ENCODE data around the gene GSK3A. TPM values are rescaled to one million over a fixed set of nuclear protein-coding genes. Genes with fewer than 3 reads are reported as not detected.
A peak's percentile ranks its signal among the peaks of the same experiment; 100 is the strongest.

GSK3A gene
- total and polyA plus RNA-seq, 9 of the 15 experiments (the other 6 are each of a cell fraction or from before 2014, with no cell fraction given): 0.62 to 90.7 (median 33.3) TPM

GRCh38 chr19:42277821-42278451 lies 35.5 kb upstream of the GSK3A start (continued):
- TF ChIP-seq ATF3 (IDR thresholded peaks at IDR 0.05) (no peak), ATF3 (CRISPR knock-in tag; conservative IDR thresholded peaks at IDR 0.05) (no peak), SUPT5H (IDR thresholded peaks at IDR 0.05) (no peak), GTF2A2 (tag; IDR thresholded peaks at IDR 0.05) (no peak), TAF1 (IDR thresholded peaks at IDR 0.05; ENCODE audit: control insufficient read depth, extremely low read depth, insufficient read depth, low read length, severe bottlenecking) (no peak), KDM2B (CRISPR knock-in tag; IDR thresholded peaks at IDR 0.05) (no peak)

- Histone ChIP-seq H3K4me3 (no peak overlapping the region), H3K9me1 (ENCODE audit: control insufficient read depth, insufficient read depth, low read length) (no peaks in the 10 kb centered on the region), H3K4me2 (ENCODE audit: insufficient read depth, low read length) (no peak overlapping the region), H2AFZ (ENCODE audit: low read depth, low read length) (no peak overlapping the region), H3K27ac (ENCODE audit: extremely low read depth, low read depth, low read length) (no peak overlapping the region), H3K4me1 (replicated peaks in 1 of 2; ENCODE audit: control insufficient read depth in 2 of 2, insufficient read depth in 2 of 2, low read length in 2 of 2) (peaks cover 17 to 64% of the 10 kb centered on the region in 2 experiments), H3K79me2 (ENCODE audit: control insufficient read depth, insufficient read depth, low read length) (peaks cover 39% of the 10 kb centered on the region), H3K9me3 (replicated peaks; ENCODE audit: control insufficient read depth, insufficient read depth, low read depth, low read length) (no peaks in the 10 kb centered on the region), H4K20me1 (replicated peaks; ENCODE audit: control insufficient read depth, insufficient read depth, low read length) (no peaks in the 10 kb centered on the region), H3K27me3 (ENCODE audit: control insufficient read depth in 2 of 2, insufficient read depth in 2 of 2, low read length in 2 of 2) (no peaks in the 10 kb centered on the region), H3K36me3 (ENCODE audit: control insufficient read depth, insufficient read depth, low read length) (peaks cover 51% of the 10 kb centered on the region), H3K9ac (ENCODE audit: insufficient read depth in 1 of 2, low read depth in 2 of 2, low read length in 2 of 2) (peak overlapping the region in 1 of 2 experiments; percentile 57; a peak in 1 of 4 replicates)
- ATAC-seq (no peak), DNase-seq (ENCODE audit: extremely low read depth in 1 of 4, low spot score in 3 of 4) (no peak), FAIRE-seq (no peak)
- CTCF ChIA-PET (ENCODE audit: low intra/inter-chr PET ratio): no interaction called here
- in situ Hi-C loops (cut with MboI) (no loop called here), intact Hi-C loops (cut with micrococcal nuclease) (no loop called here)
- WGBS (ENCODE audit: insufficient coverage, low coverage, missing lambda C conversion rate): 82% methylated on average over 4 of the region's 4 CpGs
- no TSS peak for BruUV-seq (replicated peaks)
- POLR2A ChIA-PET: no interaction called here
- TF ChIP-seq COPS2 (conservative IDR thresholded peaks at IDR 0.05) (no peak), TARDBP (IDR thresholded peaks at IDR 0.05) (no peak)
Measured at GRCh38 chr19:42276821-42277220, 34.4 kb upstream of the GSK3A start.
